HFFc6 (cell line): Measurements from ENCODE around the gene GLO1. TPM values are rescaled to one million over a fixed set of nuclear protein-coding genes. Genes with fewer than 3 reads are reported as not detected.
"Not testable (repeated sequence)": the region's sequence is repeated elsewhere in the genome, so short reads cannot be mapped to it uniquely, and the experiment has no call there.

ENCODE experiments used
- DNase-seq: peaks from one replicate; pipeline ENCODE4 v3.0.0-alpha.2; 2018
- H3K27ac Mint-ChIP-seq: 2 replicates; pipeline ENCODE4 v1.8.0; 2020; ENCODE audit warnings: mild to moderate bottlenecking, mixed read lengths
- H3K27me3 Mint-ChIP-seq: 2 replicates; pipeline ENCODE4 v1.8.0; 2021; ENCODE audit warnings: mild to moderate bottlenecking, moderate library complexity, mixed read lengths; ENCODE audit not compliant: insufficient read depth
- H3K36me3 Mint-ChIP-seq: 2 replicates; pipeline ENCODE4 v1.8.0; 2021; ENCODE audit warnings: low read depth, mixed read lengths
- H3K4me1 Mint-ChIP-seq: 2 replicates; pipeline ENCODE4 v1.8.0; 2020; ENCODE audit warnings: low read depth, mixed read lengths
- H3K4me3 Mint-ChIP-seq: 2 replicates; pipeline ENCODE4 v1.8.0; 2020; ENCODE audit warnings: mild to moderate bottlenecking, moderate library complexity, mixed read lengths
- H3K9me3 Mint-ChIP-seq: 2 replicates; pipeline ENCODE4 v1.8.0; 2020; ENCODE audit warnings: mild to moderate bottlenecking, mixed read lengths
- CTCF ChIP-seq: fragments of 200-600 bp; sonication (generic); IDR thresholded peaks from 2 replicates; pipeline ENCODE4 v1.5.0; 2021; ENCODE audit warnings: antibody characterized with exemption, mild to moderate bottlenecking
- total RNA-seq, 6 experiments: library from RNA; stranded (reverse); fragmentation: NEBNext Ultra II Directional; extraction: Animal tissue kit (Norgen Biotek cat#: 25700); gene quantifications; 2 replicates in 1 of 6; 3 replicates in 5 of 6; pipeline ENCODE4 v1.2.3, GENCODE V29; 2021

GLO1 gene
- total RNA-seq, 6 experiments from 2014 or later = 89.2 to 113 (median 99.2) TPM

GRCh38 chr6:38703949-38704590, 1.1 kb upstream of the GLO1 start:
- Mint-ChIP-seq H3K9me3 (peaks cover 17% of the 10 kb centered on the region), H3K4me3 (no peak overlapping the region)

GRCh38 chr6:38701551-38701950, 1.4 kb downstream of the GLO1 start:
- no peak for DNase-seq
- Mint-ChIP-seq H3K4me1 (peaks cover 19% of the 10 kb centered on the region), H3K27ac (no peak overlapping the region), H3K4me3 (no peak overlapping the region; the same call in 1 of the 2 replicates), H3K9me3 (peaks cover 19% of the 10 kb centered on the region), H3K36me3 (peaks cover 36% of the 10 kb centered on the region), H3K27me3 (peaks cover 12% of the 10 kb centered on the region)
- no peak for TF ChIP-seq CTCF

More at GRCh38 chr6:38703949-38704590, 1.1 kb upstream of the GLO1 start:
- no peak for TF ChIP-seq CTCF
- Mint-ChIP-seq H3K27ac (no peak overlapping the region), H3K36me3 (peaks cover 32% of the 10 kb centered on the region), H3K27me3 (peaks cover 19% of the 10 kb centered on the region), H3K4me1 (peaks cover 19% of the 10 kb centered on the region)
- DNase-seq = no peak

GRCh38 chr6:38699702-38700101, 3.2 kb downstream of the GLO1 start:
- not testable (repeated sequence) for H3K27ac Mint-ChIP-seq, DNase-seq, H3K27me3 Mint-ChIP-seq, H3K4me3 Mint-ChIP-seq
- peaks cover 19% of the 10 kb centered on the region for H3K9me3 Mint-ChIP-seq
- peaks cover 19% of the 10 kb centered on the region for H3K4me1 Mint-ChIP-seq
- H3K36me3 Mint-ChIP-seq = peaks cover 36% of the 10 kb centered on the region

GRCh38 chr6:38697846-38698245, 5.1 kb downstream of the GLO1 start:
- Mint-ChIP-seq H3K36me3 (peaks cover 36% of the 10 kb centered on the region), H3K27me3 (peaks cover 1% of the 10 kb centered on the region), H3K9me3 (peaks cover 19% of the 10 kb centered on the region), H3K4me3 (no peak overlapping the region), H3K27ac (no peak overlapping the region), H3K4me1 (peaks cover 14% of the 10 kb centered on the region)
- no peak for DNase-seq
- TF ChIP-seq CTCF = no peak

GRCh38 chr6:38696345-38696744, 6.6 kb downstream of the GLO1 start:
- DNase-seq = no peak
- H3K4me3 Mint-ChIP-seq = no peak overlapping the region
- TF ChIP-seq CTCF = no peak
- no peaks in the 10 kb centered on the region; the same call in 1 of the 2 replicates for H3K27me3 Mint-ChIP-seq
- H3K27ac Mint-ChIP-seq = no peak overlapping the region
- H3K36me3 Mint-ChIP-seq = peaks cover 24% of the 10 kb centered on the region
- peaks cover 16% of the 10 kb centered on the region for H3K9me3 Mint-ChIP-seq
- H3K4me1 Mint-ChIP-seq = 0 out of 2 replicates have a peak, but pooled peaks cover under 1% of the 10 kb centered on the region

- H3K4me1 Mint-ChIP-seq = no peaks in the 10 kb centered on the region
- peaks cover 20% of the 10 kb centered on the region for H3K36me3 Mint-ChIP-seq
- no peak overlapping the region for H3K27ac Mint-ChIP-seq
- H3K27me3 Mint-ChIP-seq = no peaks in the 10 kb centered on the region; the same call in 1 of the 2 replicates
- H3K9me3 Mint-ChIP-seq = peaks cover 16% of the 10 kb centered on the region
- DNase-seq = no peak
- no peak overlapping the region for H3K4me3 Mint-ChIP-seq
- no peak for TF ChIP-seq CTCF
Observed at GRCh38 chr6:38695933-38696332, 7.0 kb downstream of the GLO1 start.
